Fibroblast of skin of scalp (primary cell): ENCODE results near the gene ABCC4.

Source experiments
- DNase-seq: peaks from one replicate; pipeline ENCODE4 v3.0.0-alpha.2; 2013

ABCC4 gene

DNA sequence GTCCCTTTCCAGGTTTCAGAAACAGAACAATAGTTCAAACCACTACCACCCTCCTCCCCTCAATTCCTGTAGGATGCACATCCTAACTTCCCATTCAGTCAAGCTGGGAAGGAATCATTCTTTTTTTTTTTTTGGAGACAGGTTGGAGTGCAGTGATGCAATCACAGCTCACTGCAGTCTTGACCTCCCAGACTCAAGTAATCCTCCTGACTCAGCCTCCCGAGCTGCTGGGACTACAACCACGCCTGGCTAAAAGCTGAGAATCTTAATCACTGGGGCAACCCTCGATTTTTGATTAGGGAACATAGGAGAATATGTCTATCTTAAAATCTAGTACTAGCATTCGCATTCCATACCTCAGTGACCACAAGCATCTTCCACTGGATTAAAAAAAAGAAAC lies 146.2 kb downstream of the ABCC4 start:
- no peak for DNase-seq

DNA sequence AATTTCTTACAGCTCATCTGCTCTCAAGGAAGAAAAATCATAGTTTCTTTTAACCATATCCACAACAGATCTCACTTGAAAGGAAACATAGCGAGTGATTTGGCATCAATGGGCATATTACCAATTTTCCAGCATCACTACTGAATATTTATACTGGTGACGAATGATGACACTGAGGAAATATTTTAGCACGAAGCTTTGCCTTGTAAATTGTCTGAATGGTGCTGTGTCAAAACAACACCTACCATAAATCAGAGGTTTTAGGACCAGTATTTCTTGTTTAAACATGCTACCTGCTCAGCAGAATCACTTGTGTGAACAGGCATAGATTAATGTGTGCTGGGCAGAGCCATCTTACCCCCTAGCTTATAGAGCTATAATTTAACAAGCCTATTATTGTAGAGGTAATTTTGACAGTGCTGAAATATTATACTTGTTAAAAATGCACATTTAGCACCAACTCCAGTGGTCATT lies 146.8 kb downstream of the ABCC4 start:
- DNase-seq: peak; percentile 11

DNA sequence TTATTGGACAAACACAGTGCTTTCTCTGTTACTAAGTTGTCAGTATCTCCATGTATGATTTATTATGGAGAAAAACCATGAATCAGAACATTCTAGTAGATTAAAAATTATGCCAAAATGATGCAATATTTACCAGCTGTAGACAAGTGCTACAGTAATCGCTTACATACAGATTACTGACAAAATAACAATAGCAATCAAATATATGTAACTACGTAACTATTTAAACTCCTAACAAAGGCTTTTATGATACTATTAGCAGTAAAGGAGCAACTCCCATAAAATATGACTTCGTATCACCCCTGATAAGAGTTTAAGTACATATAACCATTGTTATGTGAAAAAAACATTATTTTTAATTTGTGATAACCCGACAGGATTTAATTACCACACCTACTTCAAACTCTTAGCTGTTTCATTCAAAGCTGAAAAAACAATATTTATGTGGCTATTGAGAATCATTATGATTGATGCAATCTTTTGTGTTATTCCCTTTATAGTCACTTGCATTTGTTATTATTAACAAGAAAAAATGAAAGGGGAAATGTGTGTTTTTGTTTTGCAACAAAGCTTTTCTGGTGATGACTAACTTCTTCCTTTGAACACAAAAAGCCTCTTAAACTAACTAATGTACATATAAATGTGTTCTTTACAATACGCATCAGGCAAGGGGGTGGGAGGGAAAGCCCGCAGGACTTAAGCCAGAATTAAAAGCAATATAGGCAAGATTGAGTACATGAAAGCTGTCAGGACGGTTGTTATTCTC lies 147.4 kb downstream of the ABCC4 start:
- no peak for DNase-seq

DNA sequence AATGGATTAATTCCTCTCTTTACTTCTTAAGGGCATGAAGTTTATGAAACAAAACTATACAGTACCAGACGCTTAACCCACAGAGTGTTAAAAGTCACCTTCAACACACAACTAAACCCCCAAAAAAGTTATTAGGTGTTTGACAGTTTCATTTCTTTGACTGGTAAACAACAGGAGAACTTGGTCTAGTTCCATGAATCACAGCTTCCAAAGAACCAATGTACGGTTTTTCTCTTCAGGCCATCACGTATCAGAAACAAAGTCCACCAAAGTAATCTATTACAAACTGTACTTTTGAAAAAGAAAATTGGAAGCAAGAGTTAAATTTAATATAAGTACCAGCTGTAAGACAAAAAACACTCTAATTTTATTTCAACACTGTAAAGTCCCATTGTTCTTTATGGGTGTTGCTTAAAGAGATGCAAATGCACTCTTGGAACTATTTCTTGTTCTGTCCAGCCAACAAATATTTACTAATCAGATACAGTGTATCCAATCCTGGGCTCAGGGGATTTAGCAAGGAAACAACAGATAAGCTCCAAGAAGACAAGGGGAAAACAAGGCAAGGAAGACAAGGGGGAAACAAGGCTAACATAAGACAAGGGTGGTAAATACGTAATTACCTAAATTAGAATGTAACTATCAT lies 149.2 kb downstream of the ABCC4 start:
- DNase-seq: no peak

DNA sequence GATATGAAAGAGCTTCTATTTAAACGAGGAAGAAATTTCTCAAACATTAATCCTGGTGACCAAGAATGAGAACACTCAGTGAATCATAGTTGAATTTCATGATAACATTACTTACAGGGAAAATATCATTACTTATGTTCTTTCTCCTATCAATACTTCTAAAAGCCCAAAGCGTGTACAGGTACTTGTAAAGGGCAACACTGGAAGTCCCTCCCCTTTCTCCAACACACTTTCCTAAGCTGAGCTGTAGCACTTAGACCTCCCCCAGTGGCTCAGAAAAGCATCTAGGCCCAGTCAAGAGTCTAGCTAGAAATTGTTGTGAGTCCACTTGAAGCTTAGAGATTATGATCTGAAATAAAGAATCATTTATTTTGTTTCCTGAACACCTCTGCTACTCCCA lies 150.7 kb downstream of the ABCC4 start:
- DNase-seq: no peak

DNA sequence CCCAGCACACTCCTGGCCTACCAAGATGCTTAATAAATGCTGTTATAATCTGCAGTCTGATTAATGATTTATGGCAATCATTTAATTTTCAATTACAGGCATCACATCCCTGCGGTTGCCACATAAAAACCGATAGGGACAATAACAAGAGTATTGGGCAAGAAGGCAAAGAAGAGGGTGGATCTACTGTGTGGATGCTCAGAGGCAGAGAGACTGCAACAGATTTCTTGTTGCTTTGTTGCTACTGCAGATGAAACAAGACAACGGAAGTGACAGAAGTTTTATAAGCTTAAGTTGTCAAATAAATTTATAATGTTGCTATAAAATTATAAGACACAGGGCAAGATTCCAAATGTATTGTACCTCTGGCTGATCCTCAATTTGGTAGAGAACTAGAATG lies 154.8 kb downstream of the ABCC4 start:
- no peak for DNase-seq

DNA sequence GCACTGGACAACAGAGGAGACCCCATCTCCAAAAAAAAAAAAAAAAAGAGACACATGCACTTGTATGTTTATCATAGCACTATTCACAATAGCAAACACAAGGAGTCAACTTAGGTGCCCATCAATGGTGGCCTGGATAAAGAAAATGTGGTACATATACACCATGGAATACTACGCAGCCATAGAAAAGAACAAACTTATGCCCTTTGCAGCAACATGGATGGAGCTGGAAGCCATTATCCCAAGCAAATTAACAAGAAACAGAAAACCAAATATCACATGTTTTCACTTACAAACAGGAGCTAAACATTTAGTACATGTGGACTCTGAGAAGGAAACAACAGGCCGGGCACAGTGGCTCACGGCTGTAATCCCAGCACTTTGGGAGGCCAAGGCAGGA lies 155.7 kb downstream of the ABCC4 start:
- no peak for DNase-seq

DNA sequence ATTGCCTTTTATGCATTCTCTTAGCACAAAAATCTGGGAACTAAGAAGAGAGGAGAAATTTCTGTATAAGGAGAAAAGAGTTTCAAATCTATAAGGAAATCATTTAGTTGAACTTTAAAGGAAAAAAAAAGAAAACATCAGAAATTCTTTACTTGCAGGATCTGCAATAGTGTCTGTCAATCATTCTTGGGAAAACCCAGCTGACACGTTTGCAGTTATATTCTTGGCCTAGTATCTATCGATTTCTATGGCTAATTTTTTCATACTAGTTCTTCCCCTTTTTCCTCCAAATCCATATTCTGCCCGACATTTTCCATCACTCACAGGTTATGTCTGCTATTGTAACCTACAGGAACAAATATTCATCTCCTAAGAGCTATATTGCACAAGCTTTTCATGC lies 160.7 kb downstream of the ABCC4 start:
- no peak for DNase-seq

DNA sequence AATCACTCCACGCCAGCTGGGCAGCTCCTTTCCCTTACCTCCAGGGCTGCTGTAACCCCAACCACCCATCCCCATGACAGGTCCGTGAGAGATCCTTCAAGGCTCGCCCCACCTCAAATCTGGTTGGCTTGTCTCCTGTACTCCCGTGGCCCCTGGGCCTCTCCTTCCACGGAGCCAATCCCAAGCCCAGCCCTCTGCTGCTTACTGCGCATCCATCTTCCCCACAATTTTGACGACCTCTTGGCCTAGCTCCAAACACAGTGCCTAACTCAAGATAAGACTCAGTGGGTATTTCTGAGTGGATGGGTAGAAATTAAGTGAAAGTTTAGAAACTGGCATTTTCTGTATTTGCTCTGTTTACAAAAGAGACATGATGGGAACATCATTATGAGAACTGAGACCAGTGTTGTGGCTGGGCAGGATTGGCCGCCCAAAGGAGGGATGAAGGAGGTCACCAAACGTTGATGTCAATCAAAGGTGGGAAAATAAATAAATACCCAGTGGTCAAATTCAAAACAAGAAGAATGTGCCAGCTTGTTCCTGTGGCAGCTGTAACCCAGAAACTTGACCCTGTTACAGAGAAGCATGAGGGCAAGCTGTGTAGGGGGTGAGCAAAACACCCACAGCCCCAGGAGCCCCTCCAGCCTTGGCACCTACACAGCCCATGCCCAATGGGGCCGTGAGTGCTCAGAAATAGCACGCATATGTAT lies 162.2 kb downstream of the ABCC4 start:
- no peak for DNase-seq

DNA sequence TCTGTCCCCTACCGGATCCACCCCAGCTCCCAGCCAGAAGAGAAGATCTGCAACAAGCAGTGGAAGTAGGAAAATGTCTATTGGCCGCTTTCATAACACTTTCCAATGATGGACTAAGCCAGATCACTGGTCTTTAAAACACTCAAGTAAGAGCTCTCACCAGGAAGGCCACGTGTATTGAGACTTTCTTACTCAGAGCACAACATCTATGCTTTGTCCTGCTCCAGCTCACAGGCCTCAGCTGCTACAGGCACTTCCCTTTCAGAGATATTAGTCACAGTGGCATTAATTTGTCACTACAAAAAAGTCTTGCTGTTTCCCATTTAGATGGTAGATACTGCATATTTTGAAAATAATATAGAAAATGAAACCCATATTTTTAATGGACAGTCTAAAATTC lies 164.2 kb downstream of the ABCC4 start:
- DNase-seq: peak; percentile 12

DNA sequence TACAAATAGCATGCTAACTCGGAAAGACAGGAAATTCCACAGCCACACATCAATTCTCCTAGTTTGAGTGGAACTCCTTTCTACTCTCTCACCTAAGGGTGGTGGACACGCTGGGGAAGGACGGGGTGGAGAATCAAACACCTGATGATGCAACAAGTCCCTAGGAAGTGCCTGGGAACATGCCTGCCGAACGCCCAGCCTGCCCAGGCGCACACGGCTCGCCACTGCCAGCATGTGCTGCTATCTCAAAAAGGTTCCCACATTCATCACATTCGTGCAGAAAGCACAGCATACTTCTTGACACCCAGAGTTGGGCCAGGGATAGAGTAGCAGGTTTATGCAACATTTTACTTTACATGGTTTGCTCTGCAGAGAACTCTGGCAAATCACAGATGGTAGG lies 164.6 kb downstream of the ABCC4 start:
- no peak for DNase-seq

DNA sequence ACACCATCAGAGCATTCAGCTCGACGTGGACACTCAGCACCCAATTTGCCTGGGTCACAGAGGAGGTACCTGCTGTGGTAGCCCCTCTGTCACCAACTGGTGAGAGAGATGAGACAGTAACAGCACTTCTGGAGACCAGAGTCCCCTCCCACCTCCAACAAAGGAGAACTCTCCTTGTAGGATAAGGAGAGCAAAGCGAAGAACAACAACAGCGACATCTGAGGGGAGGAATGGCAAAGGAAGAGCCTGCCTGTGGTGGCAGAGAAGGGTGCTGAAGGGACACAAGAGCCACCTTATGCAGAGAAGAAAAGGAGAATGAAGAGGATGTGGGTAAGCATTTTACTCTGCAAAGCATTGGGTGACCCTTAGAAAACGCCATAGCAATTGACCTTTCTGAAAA lies 167.8 kb downstream of the ABCC4 start:
- DNase-seq: no peak

DNA sequence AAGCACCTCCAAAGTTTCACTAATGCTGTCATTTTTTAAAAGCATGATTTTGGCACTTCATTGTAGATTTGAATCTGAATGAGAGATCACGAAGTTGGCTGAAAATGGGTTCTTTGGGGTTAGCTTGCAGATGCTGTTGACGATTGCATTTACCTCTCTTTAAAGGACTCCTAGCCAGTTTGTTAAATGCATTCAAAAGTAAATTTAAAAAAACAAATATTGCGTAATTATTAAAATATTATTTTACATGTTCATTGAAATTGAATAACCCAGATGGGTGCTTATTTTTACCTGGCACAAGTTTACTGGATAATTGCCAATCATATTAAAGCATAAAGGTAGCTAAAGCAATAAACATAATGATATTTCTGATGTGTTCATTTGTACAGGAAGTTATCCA lies 172.2 kb downstream of the ABCC4 start:
- no peak for DNase-seq

DNA sequence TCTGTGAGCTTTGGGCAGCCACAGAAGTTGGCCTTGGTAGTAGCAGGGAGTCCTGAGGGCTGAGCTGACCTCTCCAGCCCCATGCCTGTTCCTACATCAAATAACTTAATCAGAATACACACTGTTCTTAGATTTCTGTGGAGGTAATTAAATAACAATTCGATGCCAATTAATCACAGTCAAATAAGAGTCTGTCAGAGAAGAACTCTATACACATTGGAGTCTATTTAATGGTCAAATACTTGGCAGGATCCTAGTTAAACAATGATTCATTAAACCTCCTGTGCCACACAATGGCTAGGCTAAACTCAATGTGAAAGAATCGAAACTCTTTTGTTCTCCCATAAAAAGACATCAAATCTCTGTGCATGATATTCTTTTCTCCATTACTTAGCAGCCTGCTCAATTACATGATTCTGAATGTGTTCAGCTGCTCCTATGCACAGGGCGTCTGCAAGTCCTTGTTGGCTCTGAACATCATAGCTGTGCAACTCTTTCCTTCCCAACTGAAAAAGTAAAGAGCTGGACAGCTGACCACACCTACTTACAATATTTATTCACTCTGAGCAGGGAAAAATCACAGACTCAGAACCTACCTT lies 173.1 kb downstream of the ABCC4 start:
- no peak for DNase-seq

DNA sequence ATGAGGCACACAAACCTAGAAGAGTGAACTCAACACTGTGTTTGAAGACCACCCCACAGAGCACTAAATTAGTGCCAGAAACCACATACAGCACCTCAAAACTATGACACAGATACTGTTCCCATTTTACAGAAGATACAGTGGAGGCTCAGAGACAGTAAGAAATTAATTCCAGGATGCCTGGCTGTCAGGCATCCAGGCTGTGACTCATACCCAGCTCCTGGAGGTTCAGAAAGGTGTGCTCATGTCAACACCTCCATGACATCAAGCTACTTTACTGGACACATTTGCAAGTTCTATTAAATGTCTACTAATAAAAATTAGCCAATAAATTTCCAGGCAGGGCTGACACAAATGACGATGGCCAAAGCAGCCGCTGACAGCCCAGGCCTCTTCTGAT lies 176.3 kb downstream of the ABCC4 start:
- DNase-seq: no peak

DNA sequence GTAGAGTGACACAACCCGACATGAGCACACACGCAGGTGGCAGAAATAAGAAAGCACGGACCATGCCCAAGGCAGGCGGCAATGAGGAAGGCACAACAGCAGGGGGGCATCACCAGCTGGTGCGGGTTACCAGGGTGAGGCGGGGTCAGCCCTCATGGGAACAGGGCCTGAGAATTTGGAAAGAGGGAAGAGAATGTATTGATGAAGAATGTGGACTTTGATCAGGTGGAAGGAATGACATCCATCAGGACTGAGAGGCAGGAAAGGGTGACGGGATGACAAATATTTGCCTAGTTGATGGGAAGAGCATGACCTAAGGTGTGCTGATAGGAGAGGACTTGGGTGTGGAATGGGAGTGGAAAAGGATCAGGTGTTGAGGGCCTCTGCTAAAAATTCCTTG lies 177.5 kb downstream of the ABCC4 start:
- DNase-seq: no peak

DNA sequence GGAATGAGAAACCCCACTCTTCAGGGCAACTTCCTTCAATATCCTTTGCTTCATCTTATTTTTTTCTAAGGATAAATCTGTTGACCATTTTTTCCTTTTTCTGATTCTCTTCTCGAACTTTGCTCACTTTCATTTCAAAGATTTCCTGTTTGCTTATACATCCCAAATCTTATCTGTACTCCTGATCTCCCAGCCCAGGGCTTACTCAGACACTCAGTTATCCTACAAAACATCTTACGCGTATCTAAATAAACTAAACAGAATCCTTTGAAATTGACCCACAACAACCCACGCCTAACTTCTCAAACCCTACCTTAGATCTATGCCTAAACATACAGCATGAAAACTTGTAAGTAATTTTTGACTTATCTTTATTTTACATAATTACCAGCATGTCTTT lies 179.2 kb downstream of the ABCC4 start:
- no peak for DNase-seq

DNA sequence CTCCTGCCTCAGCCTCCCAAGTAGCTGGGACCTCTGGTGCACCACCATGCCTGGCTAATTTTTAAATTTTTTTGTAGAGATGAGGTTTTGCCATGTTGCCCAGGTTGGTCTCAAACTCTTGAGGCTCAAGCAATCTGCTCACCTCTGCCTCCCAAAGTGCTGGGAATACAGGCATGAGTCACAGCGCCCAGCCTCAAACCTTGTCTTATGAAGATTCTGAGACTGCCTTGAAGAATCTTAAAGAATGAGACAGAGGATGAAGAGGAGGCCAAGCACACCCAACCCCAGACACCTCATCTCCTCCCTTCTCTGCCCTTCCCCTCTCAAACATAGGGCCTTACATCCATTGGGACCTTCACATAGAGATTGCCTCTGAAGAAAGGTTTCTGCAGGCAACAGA lies 179.7 kb downstream of the ABCC4 start:
- DNase-seq: no peak

DNA sequence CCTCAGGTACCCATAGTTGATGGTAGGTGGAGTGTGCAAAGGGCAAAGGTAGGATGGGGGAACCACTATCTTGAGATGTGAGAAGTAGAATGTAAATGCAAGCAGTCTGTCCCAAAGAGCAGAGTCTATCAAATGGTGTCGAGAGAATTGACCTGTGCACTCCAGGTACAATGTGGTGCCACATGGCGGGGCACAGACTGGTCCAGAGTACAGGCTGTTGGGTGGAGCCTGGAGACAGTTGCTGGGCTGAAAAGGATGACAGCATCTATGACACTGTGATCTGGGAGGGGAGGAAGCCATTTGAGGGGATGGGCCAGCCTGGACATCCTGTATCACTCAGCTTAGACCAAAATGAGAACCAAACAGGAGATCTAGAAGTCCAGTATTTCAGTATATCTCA lies 180.6 kb downstream of the ABCC4 start:
- no peak for DNase-seq

DNA sequence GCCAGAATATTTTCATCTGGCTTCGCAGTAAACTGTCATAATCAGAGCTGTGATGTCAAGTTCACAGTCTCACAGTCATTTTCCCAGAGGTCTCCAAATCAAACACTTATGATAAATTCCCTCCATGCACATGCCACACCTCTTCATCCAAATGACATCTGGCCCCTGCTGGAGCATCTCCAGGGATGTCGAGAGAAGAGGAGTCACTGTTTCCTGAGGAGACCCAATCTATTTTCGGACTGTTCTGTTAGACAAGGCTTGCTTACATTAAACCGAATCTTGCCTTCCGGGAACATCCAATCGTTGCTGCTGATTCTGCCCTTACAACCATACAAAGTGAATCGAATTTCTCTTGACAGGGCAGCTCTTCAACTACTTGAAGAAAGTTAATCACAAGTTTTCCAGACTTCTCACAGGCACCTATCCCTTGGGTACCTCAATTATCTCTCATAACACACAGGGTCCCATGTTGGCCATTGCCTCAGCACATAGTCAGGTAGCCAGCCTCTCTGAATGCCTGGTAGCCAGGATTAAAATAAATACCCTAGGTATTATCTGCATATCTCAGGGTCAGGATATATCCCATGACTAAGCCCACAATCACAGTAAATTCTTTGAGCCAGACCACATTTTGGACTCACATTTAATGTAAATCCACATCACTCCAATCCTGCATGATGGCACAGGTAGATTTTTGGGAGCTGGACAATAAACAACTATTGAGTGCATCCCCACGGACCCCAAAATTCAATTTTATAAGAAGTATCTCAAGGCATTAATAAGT lies 182.5 kb downstream of the ABCC4 start:
- DNase-seq: no peak

DNA sequence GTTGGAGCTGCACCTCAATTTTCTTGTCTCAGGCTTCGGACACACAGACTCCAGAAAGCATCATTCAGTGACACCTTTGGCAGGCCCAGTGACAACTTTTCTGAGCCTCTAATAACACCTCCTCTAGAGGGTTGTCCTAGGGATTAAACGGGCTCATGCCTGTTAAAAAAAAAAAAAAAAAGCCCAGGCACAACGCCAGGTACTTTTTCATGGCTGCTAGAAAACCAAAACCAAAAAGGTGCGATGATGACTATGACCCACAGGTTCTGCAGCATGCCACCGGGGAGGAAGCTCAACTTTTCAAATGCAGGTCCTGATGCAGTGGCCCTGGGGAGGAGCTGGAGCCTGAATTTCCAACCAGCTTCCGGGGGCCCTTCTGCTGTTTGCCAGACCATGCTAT lies 184.2 kb downstream of the ABCC4 start:
- DNase-seq: no peak

DNA sequence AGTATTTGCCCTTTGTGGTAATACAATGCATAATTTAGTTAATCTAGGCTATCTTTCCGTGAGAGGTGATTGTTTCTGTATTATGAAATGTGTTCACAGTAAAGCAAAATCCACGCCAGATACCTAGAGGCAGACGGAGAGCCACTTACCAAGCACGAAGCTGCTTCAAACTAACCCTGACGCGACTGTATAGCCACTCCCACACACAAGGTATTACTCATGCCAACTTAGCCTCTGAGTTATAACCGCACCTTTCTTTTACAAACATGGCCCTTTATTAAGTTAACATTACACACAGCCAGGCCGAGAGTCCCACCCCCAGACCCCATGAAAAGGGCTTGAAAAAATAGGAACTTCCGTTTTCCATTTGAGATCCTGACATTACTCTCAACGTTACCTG lies 185.7 kb downstream of the ABCC4 start:
- no peak for DNase-seq

DNA sequence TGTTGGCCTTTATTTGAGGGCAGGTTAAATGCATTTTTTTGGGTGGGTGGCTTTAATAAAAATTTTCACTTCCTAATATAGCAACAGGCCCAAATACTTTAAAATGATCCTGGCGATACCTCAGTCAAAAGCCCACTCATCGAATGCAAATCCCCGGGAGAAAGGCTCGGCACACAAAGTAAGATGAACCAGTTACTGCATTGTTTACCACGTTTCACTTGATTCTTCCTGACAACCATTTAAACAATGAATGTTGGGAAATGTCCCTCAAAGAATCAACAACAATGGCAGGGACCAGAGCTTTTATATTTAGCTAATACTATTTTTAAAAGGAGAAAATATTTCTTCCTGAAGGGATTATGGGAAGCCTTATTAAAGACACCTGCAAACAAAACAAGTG lies 187.7 kb downstream of the ABCC4 start:
- DNase-seq: no peak
